ENCODE results near the gene BTG4. TPM values are rescaled to one million over a fixed set of nuclear protein-coding genes. Genes with fewer than 3 reads are reported as not detected.

The BTG4 gene
- total and polyA plus RNA-seq, 2 donors (not counting 1 experiment from before 2014, with no cell fraction given): not detected

- DNase-seq (no peak), ATAC-seq (ENCODE audit: low read depth) (no peak)
- Histone ChIP-seq H3K27ac (ENCODE audit: low read length in 2 of 2) (no peak overlapping the region), H3K4me3 (ENCODE audit: control extremely low read depth in 1 of 5, extremely low read depth in 1 of 5, insufficient read depth in 1 of 5, low read depth in 2 of 5, low read length in 4 of 5) (no peak overlapping the region), H3K9ac (ENCODE audit: low read length) (no peak overlapping the region), H4K20me1 (ENCODE audit: control insufficient read depth, insufficient read depth, low read length, poor library complexity, severe bottlenecking) (no peaks in the 10 kb centered on the region), H3K4me2 (replicated peaks; ENCODE audit: low read depth, low read length, poor library complexity, severe bottlenecking) (no peak overlapping the region), H3K27me3 (replicated peaks in 1 of 4; ENCODE audit: control extremely low read depth in 1 of 4, control insufficient read depth in 3 of 4, insufficient read depth in 4 of 4, low read length in 3 of 4) (peaks cover 0 to 9% (median 5%) of the 10 kb centered on the region in 4 experiments), H3K36me3 (replicated peaks in 1 of 2; ENCODE audit: control extremely low read depth in 1 of 2, control insufficient read depth in 1 of 2, extremely low read depth in 1 of 2, insufficient read depth in 2 of 2, low read length in 1 of 2) (no peaks in the 10 kb centered on the region), H3K4me1 (ENCODE audit: control insufficient read depth in 2 of 2, insufficient read depth in 2 of 2, low read length in 2 of 2) (no peaks in the 10 kb centered on the region), H3K9me3 (ENCODE audit: control extremely low read depth in 1 of 3, control insufficient read depth in 2 of 3, insufficient read depth in 1 of 3, low read length in 2 of 3) (no peaks in the 10 kb centered on the region), H3K79me2 (ENCODE audit: control insufficient read depth, insufficient read depth, low read length) (no peaks in the 10 kb centered on the region), H2AFZ (ENCODE audit: insufficient read depth, low read depth, low read length, poor library complexity, severe bottlenecking) (no peak overlapping the region)
- H3K4me3 Mint-ChIP-seq: no peak overlapping the region
- WGBS (ENCODE audit: insufficient coverage): 87% methylated on average over 2 of the region's 5 CpGs
- ChIA-PET CTCF (no interaction called here), POLR2A (no interaction called here)
- no peaks in the 10 kb centered on the region for H3K9me3 Mint-ChIP-seq (ENCODE audit: insufficient read depth)
- H3K4me1 Mint-ChIP-seq: no peaks in the 10 kb centered on the region
- intact Hi-C loops (cut with micrococcal nuclease): no loop called here
- H3K27me3 Mint-ChIP-seq: peaks cover 44% of the 10 kb centered on the region
- TF ChIP-seq CTCF (IDR thresholded peaks at IDR 0.05) (no peak), EZH2 (IDR thresholded peaks at IDR 0.05; ENCODE audit: borderline replicate concordance, insufficient read depth, low read depth, low read length, poor library complexity, severe bottlenecking) (no peak)
- no peak overlapping the region for H3K27ac Mint-ChIP-seq
Measured at GRCh38 chr11:111532365-111532709, 20.2 kb upstream of the BTG4 start.

- Histone ChIP-seq H3K4me1 (ENCODE audit: control insufficient read depth in 2 of 2, insufficient read depth in 2 of 2, low read length in 2 of 2) (no peaks in the 10 kb centered on the region), H3K9me3 (ENCODE audit: control extremely low read depth in 1 of 3, control insufficient read depth in 2 of 3, insufficient read depth in 1 of 3, low read length in 2 of 3) (no peaks in the 10 kb centered on the region), H3K4me2 (replicated peaks; ENCODE audit: low read depth, low read length, poor library complexity, severe bottlenecking) (no peak overlapping the region), H4K20me1 (ENCODE audit: control insufficient read depth, insufficient read depth, low read length, poor library complexity, severe bottlenecking) (no peaks in the 10 kb centered on the region), H3K79me2 (ENCODE audit: control insufficient read depth, insufficient read depth, low read length) (no peaks in the 10 kb centered on the region), H3K36me3 (replicated peaks in 1 of 2; ENCODE audit: control extremely low read depth in 1 of 2, control insufficient read depth in 1 of 2, extremely low read depth in 1 of 2, insufficient read depth in 2 of 2, low read length in 1 of 2) (no peaks in the 10 kb centered on the region), H3K27ac (ENCODE audit: low read length in 2 of 2) (no peak overlapping the region), H3K4me3 (ENCODE audit: control extremely low read depth in 1 of 5, extremely low read depth in 1 of 5, insufficient read depth in 1 of 5, low read depth in 2 of 5, low read length in 4 of 5) (no peak overlapping the region), H3K9ac (ENCODE audit: low read length) (no peak overlapping the region), H3K27me3 (replicated peaks in 1 of 4; ENCODE audit: control extremely low read depth in 1 of 4, control insufficient read depth in 3 of 4, insufficient read depth in 4 of 4, low read length in 3 of 4) (peaks cover 0 to 9% (median 3%) of the 10 kb centered on the region in 4 experiments), H2AFZ (ENCODE audit: insufficient read depth, low read depth, low read length, poor library complexity, severe bottlenecking) (no peak overlapping the region)
- Mint-ChIP-seq H3K4me1 (no peaks in the 10 kb centered on the region), H3K4me3 (no peak overlapping the region), H3K27ac (no peak overlapping the region), H3K27me3 (peaks cover 39% of the 10 kb centered on the region), H3K9me3 (ENCODE audit: insufficient read depth) (no peaks in the 10 kb centered on the region)
- ChIA-PET POLR2A (no interaction called here), CTCF (no interaction called here)
- WGBS (ENCODE audit: insufficient coverage): 71% methylated on average over 5 of the region's 9 CpGs
- intact Hi-C loops (cut with micrococcal nuclease): no loop called here
- DNase-seq: no peak
- TF ChIP-seq CTCF (IDR thresholded peaks at IDR 0.05) (no peak), EZH2 (IDR thresholded peaks at IDR 0.05; ENCODE audit: borderline replicate concordance, insufficient read depth, low read depth, low read length, poor library complexity, severe bottlenecking) (no peak)
- no peak for ATAC-seq (ENCODE audit: low read depth)
Measured at GRCh38 chr11:111531687-111532364, 19.6 kb upstream of the BTG4 start.

Data from B cell (primary cell).